Measurements from ENCODE around the gene CNMD. TPM values are rescaled to one million over a fixed set of nuclear protein-coding genes. Genes with fewer than 3 reads are reported as not detected.

CNMD gene
- total and polyA plus RNA-seq, 2 of the 8 experiments (the other 6 are each of a cell fraction or from before 2014, with no cell fraction given) = 87.4 to 113 TPM

DNA sequence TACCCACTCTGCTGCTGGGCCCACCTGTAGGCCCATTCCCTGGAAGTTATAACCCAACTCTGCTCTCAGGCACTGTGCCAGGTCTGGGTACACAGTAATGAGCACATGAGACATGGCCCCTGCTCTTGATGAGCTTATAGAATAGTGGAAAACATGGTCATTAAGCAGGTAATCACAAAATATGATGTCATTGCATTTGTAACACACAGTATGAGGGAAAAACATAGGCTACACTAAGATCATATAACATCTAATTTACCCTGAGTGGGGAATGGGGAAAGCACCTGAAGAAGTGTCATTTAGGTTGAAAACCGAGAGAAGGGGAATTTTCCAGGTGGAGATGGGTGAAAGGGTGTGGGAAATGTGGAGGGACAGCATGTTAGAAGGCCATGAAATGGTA, 3.9 kb upstream of the CNMD start (continued):
- TF ChIP-seq BRCA1 (IDR thresholded peaks at IDR 0.05; ENCODE audit: low read depth, low read length) = no peak

All from H1 (cell line).